ENCODE measurements around the gene HUS1B.

Gene HUS1B

DNA sequence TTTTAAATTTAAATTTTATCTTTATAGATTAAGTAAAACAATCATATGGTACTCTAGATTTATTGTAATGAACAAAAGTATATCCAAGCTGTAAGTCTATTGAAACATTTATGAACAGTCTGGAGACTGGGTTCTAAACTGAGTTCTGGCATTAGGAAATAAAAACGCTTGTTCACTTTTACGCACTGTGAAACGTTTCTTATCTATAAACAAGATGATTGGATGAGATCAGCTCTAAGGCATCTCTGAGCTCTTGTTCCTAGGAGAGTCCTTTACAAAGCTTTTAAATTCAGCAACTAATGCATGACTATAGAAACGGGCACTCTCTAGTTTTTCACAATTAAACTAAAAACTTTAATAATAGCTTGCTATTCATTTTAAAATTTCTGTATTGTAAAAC lies 6.8 kb downstream of the HUS1B start:
- no peak for TF ChIP-seq CTCF (IDR thresholded peaks at IDR 0.05; ENCODE audit: extremely low read depth, insufficient read depth, missing control alignments)
- in situ Hi-C loops (cut with MboI; ENCODE audit: low pct_unique_long_range_greater_than_20kb, low sequenced_read_pairs, unreplicated experiment), result no loop called here
- no peak for DNase-seq (ENCODE audit: low spot score)

DNA sequence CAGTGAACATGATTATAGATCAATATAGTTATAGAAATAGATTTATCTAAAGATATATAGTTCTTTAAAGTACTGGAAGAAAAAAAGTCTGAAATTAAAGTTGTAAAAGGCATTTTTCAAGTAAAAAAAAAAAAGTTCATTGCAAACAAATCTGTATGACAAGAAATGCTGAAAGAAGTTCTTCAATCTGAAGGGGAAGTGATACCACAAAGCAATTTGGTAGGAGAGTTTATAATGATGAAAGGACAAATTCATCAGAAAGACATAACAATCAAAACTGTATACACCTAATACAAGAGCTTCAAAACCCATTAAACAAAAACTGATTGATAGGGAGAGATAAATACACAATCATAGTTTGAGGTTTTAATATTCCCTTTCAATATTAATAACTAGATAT lies 14.1 kb downstream of the HUS1B start:
- no peak for DNase-seq (ENCODE audit: low spot score)
- in situ Hi-C loops (cut with MboI; ENCODE audit: low pct_unique_long_range_greater_than_20kb, low sequenced_read_pairs, unreplicated experiment), result no loop called here
- TF ChIP-seq CTCF (IDR thresholded peaks at IDR 0.05; ENCODE audit: extremely low read depth, insufficient read depth, missing control alignments), result no peak

GRCh38 chr6:641225-641985 lies 15.5 kb downstream of the HUS1B start:
- no peak for TF ChIP-seq CTCF (IDR thresholded peaks at IDR 0.05; ENCODE audit: extremely low read depth, insufficient read depth, missing control alignments)
- in situ Hi-C loops (cut with MboI; ENCODE audit: low pct_unique_long_range_greater_than_20kb, low sequenced_read_pairs, unreplicated experiment), result no loop called here
- DNase-seq (ENCODE audit: low spot score), result no peak

- DNase-seq (ENCODE audit: low spot score), result peak; percentile 58
- in situ Hi-C loops (cut with MboI; ENCODE audit: low pct_unique_long_range_greater_than_20kb, low sequenced_read_pairs, unreplicated experiment), result no loop called here
- TF ChIP-seq CTCF (IDR thresholded peaks at IDR 0.05; ENCODE audit: extremely low read depth, insufficient read depth, missing control alignments), result no peak
Measured at GRCh38 chr6:636488-636887, 20.4 kb downstream of the HUS1B start.

DNA sequence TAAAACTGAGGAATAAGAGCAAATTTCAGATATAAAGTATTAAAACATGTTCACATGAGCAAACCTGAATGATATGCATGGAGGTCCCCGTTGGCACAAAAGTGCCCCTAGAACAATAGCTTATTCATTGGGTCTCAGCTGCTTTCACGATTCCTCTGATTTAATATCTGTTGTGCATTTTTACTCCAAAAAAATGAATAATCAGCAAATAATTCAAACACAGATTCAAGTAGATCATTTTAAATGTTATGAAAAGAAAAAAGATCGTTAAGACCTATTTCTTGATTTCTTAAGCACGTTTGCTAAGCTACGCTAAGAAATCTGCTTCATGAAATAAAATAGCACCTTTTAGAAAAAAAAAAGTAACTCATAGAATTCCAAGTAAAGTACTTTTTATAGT lies 21.7 kb downstream of the HUS1B start:
- no peak for DNase-seq (ENCODE audit: low spot score)
- in situ Hi-C loops (cut with MboI; ENCODE audit: low pct_unique_long_range_greater_than_20kb, low sequenced_read_pairs, unreplicated experiment), result no loop called here
- no peak for TF ChIP-seq CTCF (IDR thresholded peaks at IDR 0.05; ENCODE audit: extremely low read depth, insufficient read depth, missing control alignments)

GRCh38 chr6:633611-634010 lies 23.3 kb downstream of the HUS1B start:
- DNase-seq (ENCODE audit: low spot score), result no peak
- no peak for TF ChIP-seq CTCF (IDR thresholded peaks at IDR 0.05; ENCODE audit: extremely low read depth, insufficient read depth, missing control alignments)
- in situ Hi-C loops (cut with MboI; ENCODE audit: low pct_unique_long_range_greater_than_20kb, low sequenced_read_pairs, unreplicated experiment), result no loop called here
